ENCODE measurements around the gene MMP15. TPM values are rescaled to one million over a fixed set of nuclear protein-coding genes. Genes with fewer than 3 reads are reported as not detected.
"Not testable (repeated sequence)": the region's sequence is repeated elsewhere in the genome, so short reads cannot be mapped to it uniquely, and the experiment has no call there.

Gene MMP15
- polyA plus RNA-seq, 1 of the 3 experiments (the other 2 are of a cell fraction), result 3.1 TPM

GRCh38 chr16:58094791-58095574 lies 69.4 kb downstream of the MMP15 start:
- H3K4me3 ChIP-seq (ENCODE audit: low read depth in 2 of 2, low read length in 1 of 2), result no peak overlapping the region
- no peak for DNase-seq
- H3F3A ChIP-seq (replicated peaks; ENCODE audit: insufficient read depth), result no peaks in the 10 kb centered on the region
- no peak overlapping the region for H2AFZ ChIP-seq (ENCODE audit: low read depth)
- no peaks in the 10 kb centered on the region for H4K20me1 ChIP-seq (ENCODE audit: insufficient read depth)
- 84% methylated on average over 14 of the region's 15 CpGs for WGBS (ENCODE audit: low lambda C conversion rate)
- no peak overlapping the region for H3K4me2 ChIP-seq
- H3K79me2 ChIP-seq (ENCODE audit: insufficient read depth), result no peaks in the 10 kb centered on the region
- ChIA-PET POLR2A (no interaction called here), CTCF (interaction anchor here (0.7 to 4.0 kb wide), 9 partner anchors 13 to 75 kb away, joined by 3 to 47 read pairs (median 6); no protein-coding TSS in a partner anchor)
- no peak overlapping the region for H3K9ac ChIP-seq
- H3K4me1 ChIP-seq (ENCODE audit: control insufficient read depth in 1 of 2, insufficient read depth in 2 of 2, low read depth in 1 of 2, low read length in 1 of 2), result no peaks in the 10 kb centered on the region; a peak in 1 of 4 replicates
- H3K9me3 ChIP-seq, result no peaks in the 10 kb centered on the region
- no peaks in the 10 kb centered on the region for H3K9me2 ChIP-seq
- no peak for TF ChIP-seq RCOR1 (IDR thresholded peaks at IDR 0.05; ENCODE audit: low read length)
- no peak for TF ChIP-seq NFIC (IDR thresholded peaks at IDR 0.05; ENCODE audit: borderline replicate concordance)
- TF ChIP-seq EZH2phosphoT487 (IDR thresholded peaks at IDR 0.05; ENCODE audit: borderline replicate concordance, low read depth), result no peak
- no peak for TF ChIP-seq JUND (IDR thresholded peaks at IDR 0.05)
- no peak for TF ChIP-seq FOXM1 (IDR thresholded peaks at IDR 0.05; ENCODE audit: low read depth)
- no peak overlapping the region for H3K27ac ChIP-seq (ENCODE audit: low read depth in 2 of 2, low read length in 1 of 2)
- no peaks in the 10 kb centered on the region for H3K27me3 ChIP-seq (ENCODE audit: insufficient read depth)
- H3K36me3 ChIP-seq (replicated peaks in 1 of 2; ENCODE audit: control insufficient read depth in 1 of 2, insufficient read depth in 2 of 2, low read length in 1 of 2), result no peaks in the 10 kb centered on the region

DNA sequence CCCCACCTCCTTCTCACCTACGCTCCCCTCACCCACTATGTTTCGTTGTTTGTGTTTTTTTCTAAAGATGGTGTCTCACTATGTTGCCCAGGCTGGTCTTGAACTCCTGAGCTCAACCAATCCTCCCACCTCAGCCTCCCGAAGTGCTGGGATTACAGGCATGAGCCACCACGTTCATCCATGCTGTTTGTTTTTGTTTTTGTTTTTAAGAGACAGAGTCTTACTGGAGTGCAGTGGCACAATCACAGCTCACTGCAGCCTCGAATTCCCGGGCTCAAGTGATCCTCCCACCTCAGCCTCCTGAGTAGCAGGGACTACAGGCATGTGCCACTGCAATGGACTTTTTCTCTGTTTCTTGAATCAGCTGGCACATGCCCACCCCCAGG lies 70.0 kb downstream of the MMP15 start:
- POLR2A ChIA-PET; H3K9me2 ChIP-seq; H3K79me2 ChIP-seq (ENCODE audit: insufficient read depth); DNase-seq; H3K36me3 ChIP-seq (replicated peaks in 1 of 2; ENCODE audit: control insufficient read depth in 1 of 2, insufficient read depth in 2 of 2, low read length in 1 of 2); H2AFZ ChIP-seq (ENCODE audit: low read depth); H3K9me3 ChIP-seq; H3K4me2 ChIP-seq; H3K4me1 ChIP-seq (ENCODE audit: control insufficient read depth in 1 of 2, insufficient read depth in 2 of 2, low read depth in 1 of 2, low read length in 1 of 2); H3K9ac ChIP-seq; H3K4me3 ChIP-seq (ENCODE audit: low read depth in 2 of 2, low read length in 1 of 2); H4K20me1 ChIP-seq (ENCODE audit: insufficient read depth); H3F3A ChIP-seq (replicated peaks; ENCODE audit: insufficient read depth); H3K27ac ChIP-seq (ENCODE audit: low read depth in 2 of 2, low read length in 1 of 2); H3K27me3 ChIP-seq (ENCODE audit: insufficient read depth): not testable (repeated sequence)
- CTCF ChIA-PET, result interaction anchor here (1.0 to 4.0 kb wide), 6 partner anchors 12 to 64 kb away, joined by 3 to 47 read pairs (median 10); no protein-coding TSS in a partner anchor
- WGBS (ENCODE audit: low lambda C conversion rate), result 72% methylated on average over 6 of the region's 6 CpGs

DNA sequence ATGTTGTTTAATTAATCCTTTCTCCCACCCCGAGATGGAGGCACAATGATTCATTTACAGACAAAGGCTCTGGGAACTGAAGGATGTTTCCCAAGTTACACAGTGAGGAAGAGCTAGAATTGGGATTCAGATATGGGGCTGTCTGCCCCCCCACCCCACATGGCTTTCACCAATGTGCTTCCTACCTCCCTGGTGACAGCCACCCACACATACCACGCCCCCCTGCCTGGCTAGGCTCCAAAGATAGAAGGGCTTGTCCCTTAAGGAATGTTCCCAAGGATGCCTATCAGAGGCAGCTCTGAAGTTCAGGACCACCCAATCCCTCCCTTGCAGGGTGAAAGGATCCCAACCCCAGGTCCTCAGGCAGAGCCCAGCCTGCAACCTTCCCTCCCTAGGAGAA lies 70.7 kb downstream of the MMP15 start:
- CTCF ChIA-PET, result interaction anchor here (1.0 to 4.0 kb wide), 17 partner anchors 8 to 85 kb away, joined by 3 to 47 read pairs (median 8); partner anchors contain the start of gene MMP15
- WGBS (ENCODE audit: low lambda C conversion rate), result 58% methylated on average over 2 of the region's 2 CpGs
- H3K9me2 ChIP-seq, result no peaks in the 10 kb centered on the region

More for the DNA sequence above, 70.7 kb downstream of the MMP15 start:
- no peak for TF ChIP-seq EZH2phosphoT487 (IDR thresholded peaks at IDR 0.05; ENCODE audit: borderline replicate concordance, low read depth)
- TF ChIP-seq MAX (IDR thresholded peaks at IDR 0.05; ENCODE audit: low read depth), result no peak
- no peak for TF ChIP-seq EP300 (IDR thresholded peaks at IDR 0.05; ENCODE audit: borderline replicate concordance in 1 of 2, low read depth in 1 of 2, low read length in 1 of 2)
- TF ChIP-seq PBX3 (IDR thresholded peaks at IDR 0.05), result no peak
- no peak for TF ChIP-seq MEF2A (IDR thresholded peaks at IDR 0.05; ENCODE audit: borderline replicate concordance, low read depth)
- no peak for TF ChIP-seq GABPA (IDR thresholded peaks at IDR 0.05; ENCODE audit: low read depth)
- TF ChIP-seq FOXM1 (IDR thresholded peaks at IDR 0.05; ENCODE audit: low read depth), result no peak
- Histone ChIP-seq H3K27ac (ENCODE audit: low read depth in 2 of 2, low read length in 1 of 2) (no peak overlapping the region), H3K4me1 (ENCODE audit: control insufficient read depth in 1 of 2, insufficient read depth in 2 of 2, low read depth in 1 of 2, low read length in 1 of 2) (no peaks in the 10 kb centered on the region; a peak in 1 of 4 replicates), H3K4me2 (no peak overlapping the region), H3K9ac (no peak overlapping the region), H2AFZ (ENCODE audit: low read depth) (no peak overlapping the region), H3K36me3 (replicated peaks in 1 of 2; ENCODE audit: control insufficient read depth in 1 of 2, insufficient read depth in 2 of 2, low read length in 1 of 2) (no peaks in the 10 kb centered on the region), H3K4me3 (ENCODE audit: low read depth in 2 of 2, low read length in 1 of 2) (no peak overlapping the region), H3K9me3 (no peaks in the 10 kb centered on the region), H3F3A (replicated peaks; ENCODE audit: insufficient read depth) (no peaks in the 10 kb centered on the region), H4K20me1 (ENCODE audit: insufficient read depth) (no peaks in the 10 kb centered on the region), H3K79me2 (ENCODE audit: insufficient read depth) (no peaks in the 10 kb centered on the region), H3K27me3 (ENCODE audit: insufficient read depth) (no peaks in the 10 kb centered on the region)
- POLR2A ChIA-PET, result no interaction called here
- DNase-seq, result no peak

Small RNA genes lying within 50 kb of the gene (small RNA-seq; reads per million reads assigned to genes)
- gene RF00019, result 0 reads per million in 7 experiments

Other genes starting within 250 kb of the MMP15 start
- 65.4 and 68.0 TPM in 2 replicates for gene KIFC3, start 223.3 kb upstream of the MMP15 start, polyA plus RNA-seq (2012; rRNA removed)
- gene CNGB1, start 54.6 kb upstream of the MMP15 start, polyA plus RNA-seq (2012; rRNA removed), result 0.05 TPM in 1 of 2 replicates, not detected in the other
- gene ZNF319, start 25.1 kb upstream of the MMP15 start, polyA plus RNA-seq (2012; rRNA removed), result 4.8 and 7.6 TPM in 2 replicates
- gene USB1, start 24.3 kb upstream of the MMP15 start, polyA plus RNA-seq (2012; rRNA removed), result 87.3 and 94.1 TPM in 2 replicates
- 61.6 and 65.9 TPM in 2 replicates for gene CFAP20, start 103.6 kb downstream of the MMP15 start, polyA plus RNA-seq (2012; rRNA removed)
- gene CSNK2A2, start 172.4 kb downstream of the MMP15 start, polyA plus RNA-seq (2012; rRNA removed), result 25.8 and 27.0 TPM in 2 replicates